Endodermal cell (in vitro differentiated cells): ENCODE results near the gene ARHGAP27. TPM values are rescaled to one million over a fixed set of nuclear protein-coding genes. Genes with fewer than 3 reads are reported as not detected.

Experiments
- DNase-seq: peaks from one replicate; pipeline ENCODE4 v3.0.0-alpha.2; 2017
- H3K27ac ChIP-seq: 2 replicates; pipeline ENCODE4 v1.5.1; 2013; ENCODE audit warnings: mild to moderate bottlenecking, low read depth, low read length, moderate library complexity
- H3K27me3 ChIP-seq: 2 replicates; pipeline ENCODE4 v1.6.1; 2013; ENCODE audit warnings: mild to moderate bottlenecking, low read length, moderate library complexity; ENCODE audit not compliant: insufficient read depth, control insufficient read depth, poor library complexity, severe bottlenecking
- H3K36me3 ChIP-seq: 2 replicates; pipeline ENCODE4 v1.7.0; 2013; ENCODE audit warnings: mild to moderate bottlenecking, low read length, moderate library complexity; ENCODE audit not compliant: control insufficient read depth, insufficient read depth
- H3K4me1 ChIP-seq: one replicate; pipeline ENCODE4 v1.7.0; 2013; ENCODE audit warnings: low read length; ENCODE audit not compliant: control insufficient read depth, insufficient read depth
- H3K4me3 ChIP-seq: 2 replicates; pipeline ENCODE4 v1.5.1; 2013; ENCODE audit warnings: mild to moderate bottlenecking, low read length, moderate library complexity
- H3K9ac ChIP-seq: 2 replicates; pipeline ENCODE4 v1.6.1; 2013; ENCODE audit warnings: mild to moderate bottlenecking, low read length, moderate library complexity; ENCODE audit not compliant: poor library complexity, severe bottlenecking; ENCODE audit errors: extremely low read depth
- H3K9me3 ChIP-seq: 2 replicates; pipeline ENCODE4 v1.6.1; 2013; ENCODE audit warnings: mild to moderate bottlenecking, low read length, moderate library complexity; ENCODE audit not compliant: control insufficient read depth
- H3K27ac Mint-ChIP-seq: 2 replicates; pipeline ENCODE4 v1.8.0; 2020; ENCODE audit warnings: mixed read lengths
- H3K27me3 Mint-ChIP-seq: 2 replicates; pipeline ENCODE4 v1.8.0; 2021; ENCODE audit warnings: mild to moderate bottlenecking, mixed read lengths; ENCODE audit not compliant: insufficient read depth
- H3K36me3 Mint-ChIP-seq: 2 replicates; pipeline ENCODE4 v1.8.0; 2020; ENCODE audit warnings: low read depth, mixed read lengths
- H3K4me1 Mint-ChIP-seq: 2 replicates; pipeline ENCODE4 v1.8.0; 2020; ENCODE audit warnings: mixed read lengths
- H3K4me3 Mint-ChIP-seq: 2 replicates; pipeline ENCODE4 v1.8.0; 2020; ENCODE audit warnings: mild to moderate bottlenecking, moderate library complexity, mixed read lengths
- H3K9me3 Mint-ChIP-seq: 2 replicates; pipeline ENCODE4 v1.8.0; 2020; ENCODE audit warnings: mild to moderate bottlenecking, mixed read lengths
- CTCF ChIP-seq: fragments of 200-600 bp; sonication (generic); conservative IDR thresholded peaks from 2 replicates; pipeline ENCODE4 v1.5.0; 2021; ENCODE audit warnings: antibody characterized with exemption, mild to moderate bottlenecking
- WGBS, 2 experiments: methylation state at CpG; one replicate each; pipeline versions ENCODE4 v1.1.5 to v1.1.7; 2013; ENCODE audit warnings: missing lambda C conversion rate in 2 of 2, mixed read lengths in 1 of 2; ENCODE audit not compliant: insufficient coverage in 1 of 2, insufficient read length in 1 of 2; 5-methylcytosine and 5-hydroxymethylcytosine counted together
- total RNA-seq, 2 donors: library from RNA; stranded (reverse); fragmentation: NEBNext Ultra II Directional in 1 of 2; extraction: Animal tissue kit (Norgen Biotek cat#: 25700) in 1 of 2; gene quantifications; 2 replicates in 1 of 2; 3 replicates in 1 of 2; pipeline ENCODE4 v1.2.1, GENCODE V29; 2021

ARHGAP27 gene
- total RNA-seq, 2 donors from 2014 or later: 16.4 to 20.6 TPM

DNA sequence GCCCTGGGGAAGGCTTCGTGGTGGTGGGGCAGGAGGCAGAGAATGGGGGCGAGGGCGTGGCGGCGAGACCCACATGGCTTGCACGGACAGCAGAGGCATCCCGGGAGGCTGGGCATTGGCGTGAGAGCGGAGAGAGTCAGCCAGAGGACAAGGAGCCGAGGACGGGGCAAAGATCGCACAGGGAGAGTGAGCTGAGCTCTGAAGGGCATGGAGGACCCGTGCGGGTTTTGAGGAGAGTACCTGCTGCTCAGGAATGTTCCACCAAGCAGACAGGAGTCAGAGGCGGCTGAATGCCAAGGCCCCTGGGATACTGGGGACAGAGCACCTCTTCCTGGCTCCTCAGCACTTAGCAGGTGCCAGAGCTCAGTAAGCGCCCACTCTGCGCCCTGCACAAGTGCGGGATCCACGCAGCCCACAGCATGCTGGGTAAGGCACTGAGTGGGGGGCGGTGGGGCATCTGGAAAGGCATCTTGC, 47.8 kb downstream of the ARHGAP27 start:
- Mint-ChIP-seq H3K4me1 (peaks cover 13% of the 10 kb centered on the region), H3K9me3 (no peaks in the 10 kb centered on the region), H3K4me3 (no peak overlapping the region), H3K27ac (no peak overlapping the region), H3K36me3 (no peaks in the 10 kb centered on the region), H3K27me3 (peaks cover 24% of the 10 kb centered on the region)
- H3K4me1 ChIP-seq: no peaks in the 10 kb centered on the region
- H3K27ac ChIP-seq: no peak overlapping the region
- H3K36me3 ChIP-seq: no peaks in the 10 kb centered on the region
- no peaks in the 10 kb centered on the region for H3K27me3 ChIP-seq
- no peak for TF ChIP-seq CTCF
- no peaks in the 10 kb centered on the region for H3K9me3 ChIP-seq
- H3K9ac ChIP-seq: no peak overlapping the region
- DNase-seq: peak; percentile 79
- 88 to 91% methylated on average over 15 to 20 of the region's 20 CpGs for WGBS, 2 experiments
- H3K4me3 ChIP-seq: no peak overlapping the region

DNA sequence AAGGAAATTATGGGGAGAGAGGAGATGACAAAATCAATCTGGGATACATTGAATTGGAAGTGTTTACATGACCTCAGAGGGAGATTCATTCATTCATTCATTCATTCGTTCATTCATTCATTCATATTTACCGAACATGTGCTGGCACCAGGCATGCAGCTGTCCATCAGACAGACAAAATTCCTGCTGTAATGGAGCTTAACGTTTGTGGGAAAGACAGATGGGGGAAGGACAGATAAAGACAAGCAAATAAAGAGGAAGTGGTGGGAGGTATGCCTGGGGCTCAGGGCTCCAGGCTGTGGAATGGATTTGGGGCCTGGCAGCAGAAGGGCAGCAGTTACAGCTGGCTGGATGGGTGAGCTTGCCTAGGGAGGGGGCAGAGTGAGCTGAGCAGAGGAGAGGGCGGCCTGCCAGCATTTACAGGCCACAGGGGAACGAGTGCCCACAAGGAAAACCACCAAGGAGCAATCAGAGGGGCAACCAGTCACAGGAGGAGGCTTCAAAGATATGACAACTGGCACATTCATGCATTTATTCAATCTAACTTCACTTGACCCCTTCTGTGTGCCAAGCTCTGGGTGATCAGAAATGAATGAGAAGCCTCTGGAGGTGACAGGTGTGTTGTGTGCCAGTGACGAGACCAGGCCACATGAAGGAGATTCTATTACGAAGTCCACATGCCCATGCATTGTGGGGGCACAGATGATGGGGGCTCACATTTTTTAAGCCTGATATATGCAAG, 48.5 kb downstream of the ARHGAP27 start:
- peaks cover 24% of the 10 kb centered on the region for H3K27me3 Mint-ChIP-seq
- Histone ChIP-seq H3K9me3 (no peaks in the 10 kb centered on the region), H3K27me3 (no peaks in the 10 kb centered on the region), H3K9ac (no peak overlapping the region), H3K27ac (no peak overlapping the region), H3K4me3 (no peak overlapping the region), H3K36me3 (no peaks in the 10 kb centered on the region), H3K4me1 (no peaks in the 10 kb centered on the region)
- H3K9me3 Mint-ChIP-seq: no peaks in the 10 kb centered on the region
- TF ChIP-seq CTCF: no peak
- no peaks in the 10 kb centered on the region for H3K36me3 Mint-ChIP-seq
- H3K4me3 Mint-ChIP-seq: no peak overlapping the region
- peaks cover 13% of the 10 kb centered on the region for H3K4me1 Mint-ChIP-seq
- DNase-seq: no peak
- no peak overlapping the region for H3K27ac Mint-ChIP-seq
- 64 to 80% methylated on average over 2 to 7 of the region's 7 CpGs for WGBS, 2 experiments

- DNase-seq: no peak
- H3K4me3 Mint-ChIP-seq: no peak overlapping the region
- H3K4me1 Mint-ChIP-seq: peaks cover 13% of the 10 kb centered on the region
- no peaks in the 10 kb centered on the region for H3K36me3 Mint-ChIP-seq
- no peak overlapping the region for H3K27ac ChIP-seq
- H3K27me3 ChIP-seq: no peaks in the 10 kb centered on the region
- H3K4me3 ChIP-seq: no peak overlapping the region
- no peak for TF ChIP-seq CTCF
- H3K4me1 ChIP-seq: no peaks in the 10 kb centered on the region
- no peaks in the 10 kb centered on the region for H3K9me3 Mint-ChIP-seq
- 83 to 95% methylated on average over 1 of the region's 1 CpG for WGBS, 2 experiments
- H3K9ac ChIP-seq: no peak overlapping the region
- H3K36me3 ChIP-seq: no peaks in the 10 kb centered on the region
- H3K9me3 ChIP-seq: no peaks in the 10 kb centered on the region
- H3K27ac Mint-ChIP-seq: no peak overlapping the region
- H3K27me3 Mint-ChIP-seq: peaks cover 21% of the 10 kb centered on the region
Observed at GRCh38 chr17:45383003-45383402, 49.7 kb downstream of the ARHGAP27 start.
